SJSA1 (cell line): ENCODE data around the gene GUCA1C. TPM values are rescaled to one million over a fixed set of nuclear protein-coding genes. Genes with fewer than 3 reads are reported as not detected.

Experiments used
- DNase-seq, 2 experiments: peaks; one replicate each; pipeline ENCODE4 v3.0.0-alpha.2; 2015 to 2020; ENCODE audit warnings: low spot score in 2 of 2, low read depth in 1 of 2
- H3K27ac ChIP-seq: fragments of 250-450 bp; sonication (Bioruptor Pico); 2 replicates; pipeline ENCODE4 v1.5.1; 2020; ENCODE audit warnings: mild to moderate bottlenecking, moderate library complexity
- H3K27me3 ChIP-seq: fragments of 250-450 bp; sonication (Bioruptor Pico); replicated peaks from 2 replicates; pipeline ENCODE4 v1.5.1; 2020; ENCODE audit warnings: mild to moderate bottlenecking, moderate library complexity
- H3K36me3 ChIP-seq: fragments of 250-450 bp; sonication (Bioruptor Pico); 2 replicates; pipeline ENCODE4 v1.5.1; 2020; ENCODE audit warnings: mild to moderate bottlenecking
- H3K4me1 ChIP-seq: fragments of 250-450 bp; sonication (Bioruptor Pico); replicated peaks from 2 replicates; pipeline ENCODE4 v1.6.1; 2021; ENCODE audit warnings: mild to moderate bottlenecking
- H3K4me3 ChIP-seq: fragments of 250-450 bp; sonication (Bioruptor Pico); 2 replicates; pipeline ENCODE4 v1.5.1; 2020; ENCODE audit warnings: mild to moderate bottlenecking
- H3K9me3 ChIP-seq: fragments of 250-450 bp; sonication (Bioruptor Pico); replicated peaks from 2 replicates; pipeline ENCODE4 v1.5.1; 2020; ENCODE audit warnings: mild to moderate bottlenecking
- total RNA-seq: library from RNA; depleted of rRNA; stranded (reverse); fragments of >200 nt; shearing (Covaris generic); gene quantifications from 2 replicates; pipeline ENCODE4 v1.2.3, GENCODE V29; 2014; rRNA removed

The GUCA1C gene
- total RNA-seq, result not detected in 2 replicates

GRCh38 chr3:108953700-108954099, at the start of gene GUCA1C:
GUCA1C (minus strand) TSS chr3:108953879; CDS start chr3:108953762, 117 bp downstream.
- no peaks in the 10 kb centered on the region for H3K4me1 ChIP-seq
- no peaks in the 10 kb centered on the region for H3K36me3 ChIP-seq
- DNase-seq, result no peak
- no peak within 1 kb of the TSS for H3K4me3 ChIP-seq
- no peaks in the 10 kb centered on the region for H3K27me3 ChIP-seq
- H3K27ac ChIP-seq, result no peak within 1 kb of the TSS
- H3K9me3 ChIP-seq, result no peaks in the 10 kb centered on the region

- no peak overlapping the region for H3K27ac ChIP-seq
- H3K27me3 ChIP-seq, result no peaks in the 10 kb centered on the region
- no peak for DNase-seq
- no peaks in the 10 kb centered on the region for H3K4me1 ChIP-seq
- no peak overlapping the region for H3K4me3 ChIP-seq
- no peaks in the 10 kb centered on the region for H3K36me3 ChIP-seq
- H3K9me3 ChIP-seq, result no peaks in the 10 kb centered on the region
These were observed 44.8 kb upstream of the GUCA1C start for GRCh38 chr3:108998436-108998835.

- Histone ChIP-seq H3K4me1 (no peaks in the 10 kb centered on the region), H3K9me3 (no peaks in the 10 kb centered on the region), H3K27me3 (no peaks in the 10 kb centered on the region), H3K27ac (no peak overlapping the region), H3K4me3 (no peak overlapping the region), H3K36me3 (no peaks in the 10 kb centered on the region)
- no peak for DNase-seq
These were observed 32.2 kb upstream of the GUCA1C start for GRCh38 chr3:108985844-108986243.

- H3K27ac ChIP-seq, result no peak overlapping the region
- H3K4me1 ChIP-seq, result no peaks in the 10 kb centered on the region
- H3K36me3 ChIP-seq, result no peaks in the 10 kb centered on the region
- H3K4me3 ChIP-seq, result no peak overlapping the region
- no peaks in the 10 kb centered on the region for H3K9me3 ChIP-seq
- no peak for DNase-seq
- no peaks in the 10 kb centered on the region for H3K27me3 ChIP-seq
These were observed 29.4 kb upstream of the GUCA1C start for GRCh38 chr3:108983051-108983450.

- H3K4me1 ChIP-seq, result no peaks in the 10 kb centered on the region
- no peaks in the 10 kb centered on the region for H3K36me3 ChIP-seq
- DNase-seq, result no peak
- H3K27ac ChIP-seq, result no peak overlapping the region
- no peak overlapping the region for H3K4me3 ChIP-seq
- H3K27me3 ChIP-seq, result no peaks in the 10 kb centered on the region
- H3K9me3 ChIP-seq, result no peaks in the 10 kb centered on the region
These were observed 22.4 kb upstream of the GUCA1C start for GRCh38 chr3:108976058-108976457.

- Histone ChIP-seq H3K4me1 (no peaks in the 10 kb centered on the region), H3K27me3 (no peaks in the 10 kb centered on the region), H3K27ac (no peak overlapping the region), H3K9me3 (no peaks in the 10 kb centered on the region), H3K4me3 (no peak overlapping the region), H3K36me3 (no peaks in the 10 kb centered on the region)
- DNase-seq, result no peak
These were observed 19.3 kb upstream of the GUCA1C start for GRCh38 chr3:108973019-108973418.

- H3K36me3 ChIP-seq, result no peaks in the 10 kb centered on the region
- no peaks in the 10 kb centered on the region for H3K27me3 ChIP-seq
These were observed 18.8 kb upstream of the GUCA1C start for GRCh38 chr3:108972482-108972881.

GRCh38 chr3:108970561-108970960, 16.9 kb upstream of the GUCA1C start:
- H3K36me3 ChIP-seq, result no peaks in the 10 kb centered on the region
- no peak overlapping the region for H3K27ac ChIP-seq
- H3K27me3 ChIP-seq, result no peaks in the 10 kb centered on the region
- H3K4me1 ChIP-seq, result no peaks in the 10 kb centered on the region
- no peak for DNase-seq
- no peaks in the 10 kb centered on the region for H3K9me3 ChIP-seq
- H3K4me3 ChIP-seq, result no peak overlapping the region

More at GRCh38 chr3:108972482-108972881, 18.8 kb upstream of the GUCA1C start:
- H3K4me1 ChIP-seq, result no peaks in the 10 kb centered on the region
- H3K4me3 ChIP-seq, result no peak overlapping the region
- H3K27ac ChIP-seq, result no peak overlapping the region
- no peaks in the 10 kb centered on the region for H3K9me3 ChIP-seq
- no peak for DNase-seq

GRCh38 chr3:108966773-108967172, 13.1 kb upstream of the GUCA1C start:
- no peak for DNase-seq
- Histone ChIP-seq H3K36me3 (no peaks in the 10 kb centered on the region), H3K9me3 (no peaks in the 10 kb centered on the region), H3K27me3 (no peaks in the 10 kb centered on the region), H3K27ac (no peak overlapping the region), H3K4me1 (no peaks in the 10 kb centered on the region), H3K4me3 (no peak overlapping the region)

- Histone ChIP-seq H3K36me3 (no peaks in the 10 kb centered on the region), H3K4me1 (no peaks in the 10 kb centered on the region), H3K9me3 (no peaks in the 10 kb centered on the region), H3K27me3 (no peaks in the 10 kb centered on the region), H3K27ac (no peak overlapping the region), H3K4me3 (no peak overlapping the region)
- DNase-seq, result no peak
These were observed 5.3 kb upstream of the GUCA1C start for GRCh38 chr3:108959017-108959416.

GRCh38 chr3:108953210-108953609, 469 bp downstream of the GUCA1C start:
- Histone ChIP-seq H3K27ac (no peak overlapping the region), H3K4me1 (no peaks in the 10 kb centered on the region), H3K27me3 (no peaks in the 10 kb centered on the region), H3K9me3 (no peaks in the 10 kb centered on the region), H3K4me3 (no peak overlapping the region), H3K36me3 (no peaks in the 10 kb centered on the region)
- DNase-seq, result no peak

- H3K9me3 ChIP-seq, result no peaks in the 10 kb centered on the region
- no peak overlapping the region for H3K27ac ChIP-seq
- DNase-seq, result no peak
- H3K36me3 ChIP-seq, result no peaks in the 10 kb centered on the region
- H3K27me3 ChIP-seq, result no peaks in the 10 kb centered on the region
- H3K4me1 ChIP-seq, result no peaks in the 10 kb centered on the region
- no peak overlapping the region for H3K4me3 ChIP-seq
These were observed 1.7 kb downstream of the GUCA1C start for GRCh38 chr3:108951820-108952501.

- Histone ChIP-seq H3K27ac (no peak overlapping the region), H3K4me1 (no peaks in the 10 kb centered on the region), H3K36me3 (no peaks in the 10 kb centered on the region), H3K4me3 (no peak overlapping the region), H3K27me3 (no peaks in the 10 kb centered on the region), H3K9me3 (no peaks in the 10 kb centered on the region)
- DNase-seq, result no peak
These were observed 5.8 kb downstream of the GUCA1C start for GRCh38 chr3:108947855-108948254.

- no peaks in the 10 kb centered on the region for H3K27me3 ChIP-seq
- no peak for DNase-seq
- H3K9me3 ChIP-seq, result no peaks in the 10 kb centered on the region
These were observed 7.1 kb downstream of the GUCA1C start for GRCh38 chr3:108946292-108947285.

More at GRCh38 chr3:108946292-108947285, 7.1 kb downstream of the GUCA1C start:
- H3K4me3 ChIP-seq, result no peak overlapping the region
- no peaks in the 10 kb centered on the region for H3K36me3 ChIP-seq
- H3K4me1 ChIP-seq, result no peaks in the 10 kb centered on the region
- no peak overlapping the region for H3K27ac ChIP-seq
